ENCODE measurements around the gene ZBTB7C. TPM values are rescaled to one million over a fixed set of nuclear protein-coding genes. Genes with fewer than 3 reads are reported as not detected.
"Not testable (repeated sequence)": the region's sequence is repeated elsewhere in the genome, so short reads cannot be mapped to it uniquely, and the experiment has no call there.

ZBTB7C gene
- total RNA-seq, 2 donors from 2014 or later, result 0.04 to 0.40 TPM

DNA sequence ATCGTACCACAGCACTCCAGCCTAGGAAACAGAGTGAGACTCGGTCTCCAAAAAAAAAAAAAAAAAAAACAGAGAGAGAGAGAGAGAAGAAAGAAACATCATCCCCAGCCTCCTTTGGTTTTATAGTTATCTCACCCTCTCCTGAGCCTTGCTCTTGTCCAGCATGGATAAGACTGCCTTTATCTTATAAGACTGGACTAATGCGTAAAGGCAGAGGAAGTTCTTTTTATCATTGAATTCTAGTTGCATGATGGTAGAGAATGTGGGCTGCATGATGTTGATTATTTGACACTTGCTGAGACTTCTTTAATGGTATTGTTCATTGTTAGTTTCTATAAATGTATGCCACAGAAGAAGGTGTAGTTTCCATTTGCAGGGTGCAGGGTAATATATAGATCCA lies 124.4 kb downstream of the ZBTB7C start:
- Mint-ChIP-seq H3K27ac (no peak overlapping the region), H3K4me1 (no peaks in the 10 kb centered on the region), H3K27me3 (peaks cover 3% of the 10 kb centered on the region), H3K4me3 (no peak overlapping the region), H3K36me3 (ENCODE audit: low read depth) (no peaks in the 10 kb centered on the region), H3K9me3 (peaks cover 8% of the 10 kb centered on the region)
- no peak for ATAC-seq (replicated peaks)

DNA sequence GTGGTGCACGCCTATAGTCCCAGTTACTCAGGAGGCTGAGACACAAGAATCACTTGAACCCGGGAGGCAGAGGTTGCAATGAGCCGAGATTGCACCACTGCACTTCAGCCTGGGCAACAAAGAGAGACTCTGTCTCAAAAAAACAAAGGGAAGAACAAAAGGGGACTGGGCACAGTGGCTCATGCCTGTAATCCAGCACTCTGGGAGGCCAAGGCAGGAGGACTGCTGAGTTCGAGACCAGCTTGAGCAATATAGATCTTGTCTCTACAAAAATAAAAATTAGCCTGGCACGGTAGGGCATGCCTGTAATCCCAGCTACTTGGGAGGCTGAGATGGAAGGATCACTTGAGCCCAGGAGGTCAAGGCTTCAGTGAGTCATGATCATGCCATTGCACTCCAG lies 125.2 kb downstream of the ZBTB7C start:
- not testable (repeated sequence) for H3K4me1 Mint-ChIP-seq; H3K27me3 Mint-ChIP-seq; H3K36me3 Mint-ChIP-seq (ENCODE audit: low read depth); H3K9me3 Mint-ChIP-seq; ATAC-seq (replicated peaks); H3K27ac Mint-ChIP-seq; H3K4me3 Mint-ChIP-seq

DNA sequence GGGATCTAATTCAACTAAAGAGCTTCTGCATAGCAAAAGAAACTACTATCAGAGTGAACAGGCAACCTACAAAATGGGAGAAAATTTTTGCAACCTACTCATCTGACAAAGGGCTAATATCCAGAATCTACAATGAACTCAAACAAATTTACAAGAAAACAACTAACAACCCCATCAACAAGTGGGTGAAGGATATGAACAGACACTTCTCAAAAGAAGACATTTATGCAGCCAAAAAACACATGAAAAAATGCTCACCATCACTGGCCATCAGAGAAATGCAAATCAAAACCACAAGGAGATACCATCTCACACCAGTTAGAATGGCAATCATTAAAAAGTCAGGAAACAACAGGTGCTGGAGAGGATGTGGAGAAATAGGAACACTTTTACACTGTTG lies 127.7 kb downstream of the ZBTB7C start:
- ATAC-seq (replicated peaks); H3K36me3 Mint-ChIP-seq (ENCODE audit: low read depth); H3K9me3 Mint-ChIP-seq; H3K27me3 Mint-ChIP-seq; H3K27ac Mint-ChIP-seq; H3K4me3 Mint-ChIP-seq; H3K4me1 Mint-ChIP-seq: not testable (repeated sequence)

DNA sequence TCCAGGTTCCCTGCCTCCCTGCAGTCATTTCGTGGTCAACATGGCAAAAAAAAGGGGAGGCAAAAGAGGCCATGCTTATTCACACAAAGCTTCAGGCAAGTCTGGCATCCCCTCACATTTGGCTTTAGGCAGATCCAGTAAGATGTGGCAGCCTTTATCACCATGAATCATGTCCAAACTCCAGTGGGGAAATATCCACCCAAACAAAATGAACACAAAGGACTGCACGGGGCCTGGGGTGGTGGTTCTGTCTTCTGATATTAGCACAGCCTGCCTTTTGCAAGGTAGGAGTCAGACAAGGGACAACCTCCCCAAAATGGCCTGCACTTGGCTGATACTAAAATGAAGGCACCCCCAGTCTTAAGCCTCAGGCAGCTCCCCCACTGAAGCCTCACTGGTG lies 129.9 kb downstream of the ZBTB7C start:
- Mint-ChIP-seq H3K27me3 (peaks cover 3% of the 10 kb centered on the region), H3K9me3 (no peaks in the 10 kb centered on the region), H3K4me1 (no peaks in the 10 kb centered on the region), H3K4me3 (no peak overlapping the region), H3K27ac (no peak overlapping the region), H3K36me3 (ENCODE audit: low read depth) (no peaks in the 10 kb centered on the region)
- ATAC-seq (replicated peaks), result no peak

DNA sequence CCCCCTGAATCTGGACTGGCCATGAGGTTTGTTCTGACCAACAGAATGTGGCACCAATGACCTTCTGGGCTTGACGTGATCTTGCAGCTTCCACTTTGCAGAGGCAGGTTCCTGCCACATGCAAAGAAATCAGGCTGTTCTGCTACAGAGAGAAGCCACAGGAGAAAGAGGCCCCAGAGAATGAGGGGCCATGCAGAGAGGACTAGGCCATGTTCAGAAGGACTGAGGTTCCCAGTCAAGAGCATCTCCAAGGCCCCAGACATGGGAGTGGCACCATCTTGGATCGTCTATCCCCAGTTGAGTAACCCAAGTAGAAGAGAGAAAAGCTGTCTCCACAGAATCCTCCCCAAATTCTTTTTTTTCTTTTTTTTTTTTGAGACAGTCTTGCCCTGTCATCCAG lies 131.1 kb downstream of the ZBTB7C start:
- ATAC-seq (replicated peaks), result no peak
- Mint-ChIP-seq H3K36me3 (ENCODE audit: low read depth) (no peaks in the 10 kb centered on the region), H3K27ac (no peak overlapping the region), H3K4me1 (no peaks in the 10 kb centered on the region), H3K27me3 (peaks cover 3% of the 10 kb centered on the region), H3K9me3 (no peaks in the 10 kb centered on the region), H3K4me3 (no peak overlapping the region)

DNA sequence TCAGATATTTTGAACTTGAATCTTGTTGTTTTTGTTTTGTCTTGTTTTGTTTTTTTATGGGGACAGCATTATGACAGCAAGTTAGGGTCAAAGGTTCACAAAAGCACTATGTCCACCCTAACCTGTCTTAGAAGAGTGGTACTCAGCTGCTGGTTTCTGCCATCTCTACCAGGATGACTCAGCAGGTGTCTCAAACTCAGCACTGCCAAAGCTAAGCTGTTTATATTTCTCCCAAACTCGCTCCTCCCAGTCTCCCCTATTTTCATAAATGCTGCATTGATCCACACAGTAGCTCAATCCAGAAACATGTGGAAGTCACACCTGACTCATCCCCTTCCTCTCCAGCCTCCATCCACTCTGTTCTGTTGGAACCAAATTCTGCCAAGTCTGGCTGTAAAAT lies 134.9 kb downstream of the ZBTB7C start:
- Mint-ChIP-seq H3K9me3 (no peaks in the 10 kb centered on the region), H3K4me1 (no peaks in the 10 kb centered on the region), H3K36me3 (ENCODE audit: low read depth) (no peaks in the 10 kb centered on the region), H3K4me3 (no peak overlapping the region), H3K27me3 (peaks cover 3% of the 10 kb centered on the region), H3K27ac (no peak overlapping the region)
- ATAC-seq (replicated peaks), result no peak

DNA sequence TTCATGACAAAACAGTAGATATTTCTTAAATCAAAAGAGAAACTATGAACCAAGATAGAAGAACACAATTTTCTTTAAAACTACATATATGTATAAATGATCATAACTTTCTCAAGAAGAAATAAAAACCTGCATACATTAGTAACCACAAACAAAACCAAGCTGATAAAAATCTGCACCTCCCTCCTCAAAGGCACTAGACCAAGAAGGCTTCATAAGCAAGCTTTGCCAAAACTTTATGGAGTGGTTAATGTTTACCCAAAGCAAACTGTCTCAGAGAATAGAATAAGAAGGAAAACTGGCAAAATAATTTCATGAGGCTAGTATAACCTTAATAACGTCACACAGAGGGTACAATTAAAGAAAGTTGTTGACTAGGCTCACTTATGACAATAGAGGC lies 138.3 kb downstream of the ZBTB7C start:
- no peaks in the 10 kb centered on the region for H3K4me1 Mint-ChIP-seq
- no peak for ATAC-seq (replicated peaks)
- H3K9me3 Mint-ChIP-seq, result no peaks in the 10 kb centered on the region
- no peaks in the 10 kb centered on the region for H3K36me3 Mint-ChIP-seq (ENCODE audit: low read depth)
- H3K27me3 Mint-ChIP-seq, result peaks cover 3% of the 10 kb centered on the region
- H3K4me3 Mint-ChIP-seq, result no peak overlapping the region
- H3K27ac Mint-ChIP-seq, result no peak overlapping the region

DNA sequence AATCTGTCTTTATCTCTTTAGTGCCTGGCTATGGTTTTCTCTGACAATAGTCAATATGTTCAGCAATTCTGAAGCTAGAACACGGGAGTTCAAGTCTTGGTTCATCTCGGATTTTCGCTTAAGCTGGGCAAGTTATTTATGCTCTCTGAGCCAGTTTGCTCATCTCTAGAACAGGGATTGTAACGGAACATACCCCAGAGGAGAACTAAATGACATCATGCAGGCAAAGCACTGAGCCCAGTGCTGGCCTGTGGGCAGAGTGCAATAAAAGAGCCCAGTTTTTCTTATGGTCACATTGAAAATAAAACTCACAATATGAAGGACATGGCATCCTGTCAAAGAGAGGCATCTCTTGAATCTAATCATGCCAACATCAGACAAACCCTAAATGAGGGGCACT lies 143.9 kb downstream of the ZBTB7C start:
- no peak overlapping the region for H3K4me3 Mint-ChIP-seq
- H3K27ac Mint-ChIP-seq, result no peak overlapping the region
- ATAC-seq (replicated peaks), result no peak
- H3K27me3 Mint-ChIP-seq, result no peaks in the 10 kb centered on the region
- H3K36me3 Mint-ChIP-seq (ENCODE audit: low read depth), result no peaks in the 10 kb centered on the region
- H3K9me3 Mint-ChIP-seq, result no peaks in the 10 kb centered on the region
- no peaks in the 10 kb centered on the region for H3K4me1 Mint-ChIP-seq

DNA sequence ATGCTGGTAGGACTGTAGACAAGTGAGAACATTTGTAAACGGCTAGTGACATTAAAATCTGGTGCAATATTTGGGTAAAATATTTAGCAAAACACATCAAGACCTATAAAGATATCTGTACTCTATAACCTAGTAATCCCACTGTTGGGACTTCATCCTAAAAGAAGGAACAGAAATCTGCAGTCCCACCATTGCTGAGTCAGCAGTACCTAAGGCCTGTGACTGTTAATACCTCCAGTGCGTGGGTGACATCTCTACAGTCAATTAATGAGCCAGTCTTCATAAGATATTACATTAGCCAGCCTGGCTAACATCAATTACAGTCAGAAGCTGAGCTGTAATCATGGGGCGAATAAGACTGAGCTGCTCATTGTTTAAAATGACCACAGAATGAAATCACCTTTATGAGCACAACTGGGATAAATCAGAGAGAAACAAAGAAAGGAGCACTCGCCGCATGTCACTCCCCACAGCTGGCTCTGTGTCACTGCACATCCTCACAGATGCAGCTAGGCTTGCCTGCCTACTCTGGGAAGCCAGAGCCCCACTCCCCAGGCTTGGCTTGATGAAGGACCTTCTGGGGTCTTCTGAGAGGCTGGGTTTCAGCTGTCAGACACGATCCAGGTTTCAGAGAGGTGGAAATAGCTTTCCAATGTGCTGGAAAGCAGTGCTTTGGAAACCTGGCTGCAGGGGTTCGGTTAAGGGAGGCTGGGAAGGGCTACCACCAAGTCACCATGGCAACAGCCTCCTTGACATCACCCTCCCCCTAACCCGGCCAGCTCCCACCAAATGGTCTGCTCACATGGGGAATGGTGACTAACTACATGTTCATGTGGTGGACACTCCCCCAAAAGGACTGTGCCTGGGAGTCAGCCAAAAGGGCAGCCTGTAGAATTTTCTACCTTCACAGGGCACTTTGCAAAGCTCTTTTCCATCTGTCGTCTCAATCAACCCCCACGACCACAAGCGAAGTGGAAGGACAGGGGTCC lies 145.0 kb downstream of the ZBTB7C start:
- Mint-ChIP-seq H3K9me3 (no peaks in the 10 kb centered on the region), H3K4me1 (no peaks in the 10 kb centered on the region), H3K27me3 (no peaks in the 10 kb centered on the region), H3K27ac (no peak overlapping the region), H3K36me3 (ENCODE audit: low read depth) (no peaks in the 10 kb centered on the region), H3K4me3 (no peak overlapping the region)
- peak; percentile 18 for ATAC-seq (replicated peaks)

DNA sequence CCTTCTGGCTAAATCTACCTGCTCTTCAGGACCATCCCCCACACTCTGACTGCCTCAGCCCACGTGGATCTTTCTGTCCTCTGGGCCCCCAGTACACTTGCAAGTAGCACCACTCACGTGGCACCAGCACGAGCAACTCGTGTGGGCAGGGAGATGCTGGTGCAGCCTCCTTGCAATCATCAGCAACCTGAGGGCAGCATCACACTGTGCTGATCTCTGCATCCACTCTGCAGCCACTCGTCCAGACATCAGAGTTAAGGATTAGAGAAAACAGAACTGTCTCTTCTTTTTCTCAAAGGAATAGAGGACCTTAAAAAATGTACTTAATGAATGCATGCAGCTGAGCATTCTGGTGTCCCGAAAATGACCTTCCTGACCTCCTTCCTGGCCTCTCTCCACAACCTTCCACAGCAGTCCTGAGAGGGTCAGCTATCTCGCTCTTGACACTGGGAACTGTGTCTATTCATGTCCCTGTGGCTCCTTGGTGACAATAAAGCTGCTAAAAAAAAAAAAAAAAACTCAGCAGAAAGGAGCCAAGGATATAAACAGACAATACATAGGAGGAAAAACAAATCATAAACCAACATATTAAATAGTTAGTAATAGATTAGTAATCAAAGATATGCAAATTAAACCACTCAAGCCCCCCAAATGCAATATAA lies 145.9 kb downstream of the ZBTB7C start:
- Mint-ChIP-seq H3K27me3 (no peaks in the 10 kb centered on the region), H3K4me3 (no peak overlapping the region), H3K36me3 (ENCODE audit: low read depth) (no peaks in the 10 kb centered on the region), H3K9me3 (no peaks in the 10 kb centered on the region), H3K4me1 (no peaks in the 10 kb centered on the region), H3K27ac (no peak overlapping the region)
- no peak for ATAC-seq (replicated peaks)

DNA sequence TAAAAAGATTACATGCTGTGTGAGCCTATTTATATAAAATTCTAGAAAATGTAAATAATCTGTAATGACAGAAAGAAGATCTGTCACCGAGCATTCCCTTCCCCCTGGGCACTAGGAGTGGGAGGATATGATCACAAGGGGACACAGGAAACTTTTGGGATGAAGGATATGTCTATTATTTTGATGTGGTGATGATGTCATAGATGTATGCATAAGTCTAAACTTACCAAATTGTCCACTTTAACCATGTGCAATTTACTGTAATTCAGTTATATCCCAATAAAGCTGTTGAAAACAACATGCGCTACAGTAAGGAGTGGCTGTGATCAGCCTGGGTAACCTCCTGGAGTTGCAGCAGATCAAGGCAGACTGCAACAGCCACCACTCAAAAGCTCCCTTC lies 148.9 kb downstream of the ZBTB7C start:
- no peaks in the 10 kb centered on the region for H3K4me1 Mint-ChIP-seq
- H3K9me3 Mint-ChIP-seq, result peaks cover 5% of the 10 kb centered on the region
- no peak overlapping the region for H3K27ac Mint-ChIP-seq
- no peak overlapping the region for H3K4me3 Mint-ChIP-seq
- H3K36me3 Mint-ChIP-seq (ENCODE audit: low read depth), result no peaks in the 10 kb centered on the region
- ATAC-seq (replicated peaks), result no peak
- H3K27me3 Mint-ChIP-seq, result peaks cover 7% of the 10 kb centered on the region

DNA sequence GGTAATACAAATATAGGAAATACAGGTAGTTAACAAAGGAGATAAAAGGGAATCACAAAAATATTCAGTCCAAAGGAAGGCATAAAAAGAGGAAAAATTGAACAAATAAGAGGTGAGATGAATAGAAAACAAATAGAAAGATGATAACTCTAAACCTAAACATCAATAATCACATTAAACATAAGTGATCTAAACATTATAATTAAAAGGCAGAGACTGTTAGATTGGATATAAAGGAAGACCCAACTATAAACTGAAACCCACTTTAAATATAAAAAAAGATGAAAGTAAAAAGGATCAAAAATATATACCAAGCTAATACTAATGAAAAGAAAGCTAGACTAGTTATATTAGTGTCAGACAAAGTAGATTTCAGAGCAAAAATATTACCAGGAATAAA lies 152.3 kb downstream of the ZBTB7C start:
- ATAC-seq (replicated peaks), result no peak
- Mint-ChIP-seq H3K4me1 (no peaks in the 10 kb centered on the region), H3K36me3 (ENCODE audit: low read depth) (no peaks in the 10 kb centered on the region), H3K4me3 (no peak overlapping the region), H3K9me3 (peaks cover 11% of the 10 kb centered on the region), H3K27ac (no peak overlapping the region), H3K27me3 (peaks cover 25% of the 10 kb centered on the region)

DNA sequence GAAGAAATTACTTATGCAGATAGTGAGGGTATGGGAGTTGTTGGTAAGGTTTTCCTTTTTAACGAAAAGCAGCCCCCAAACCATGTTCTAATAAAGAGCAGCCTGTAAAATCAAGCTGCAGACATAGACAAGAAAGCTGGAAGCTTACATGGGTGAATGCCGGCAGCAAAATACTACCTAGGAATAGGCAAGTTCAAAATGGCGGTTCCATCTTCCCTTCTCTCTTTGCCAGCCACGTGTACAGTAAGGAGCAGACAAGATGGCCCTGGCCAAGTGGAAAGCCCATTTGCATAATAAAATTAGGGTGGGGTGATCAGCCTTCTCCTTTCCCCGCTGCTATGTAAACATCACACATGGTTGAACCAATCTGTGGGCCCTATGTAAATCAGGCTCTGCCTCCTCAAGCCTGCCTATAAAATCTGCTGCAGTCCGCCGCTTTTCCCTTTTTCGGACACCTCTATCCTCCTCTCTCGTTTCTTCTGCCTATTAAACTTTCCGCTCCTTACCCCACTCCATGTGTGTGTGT lies 155.0 kb downstream of the ZBTB7C start:
- Mint-ChIP-seq H3K4me1 (no peaks in the 10 kb centered on the region), H3K27me3 (peaks cover 32% of the 10 kb centered on the region), H3K36me3 (ENCODE audit: low read depth) (no peaks in the 10 kb centered on the region), H3K4me3 (no peak overlapping the region), H3K9me3 (peaks cover 11% of the 10 kb centered on the region), H3K27ac (no peak overlapping the region)
- no peak for ATAC-seq (replicated peaks)

DNA sequence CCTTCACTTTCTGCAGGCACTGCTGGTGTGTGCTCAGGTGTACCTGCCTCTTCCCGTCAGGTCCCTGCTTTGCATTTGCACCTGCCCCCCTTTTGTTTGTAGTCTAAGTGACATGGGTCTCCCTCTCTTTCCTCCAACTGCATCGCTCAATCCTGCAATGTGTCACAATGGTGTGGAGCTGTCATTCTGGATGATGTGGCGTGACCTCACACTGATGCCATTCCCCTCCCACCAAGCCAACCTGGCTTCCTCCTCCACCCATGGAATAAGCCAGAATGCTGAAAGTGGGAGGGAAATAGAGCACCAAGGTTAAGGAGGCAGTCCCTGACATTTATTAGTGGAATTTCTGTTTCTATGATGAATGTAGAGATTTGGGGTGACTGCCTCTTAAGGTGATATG lies 156.7 kb downstream of the ZBTB7C start:
- H3K36me3 Mint-ChIP-seq (ENCODE audit: low read depth), result no peaks in the 10 kb centered on the region
- H3K4me1 Mint-ChIP-seq, result no peaks in the 10 kb centered on the region
- H3K27me3 Mint-ChIP-seq, result peaks cover 35% of the 10 kb centered on the region
- H3K4me3 Mint-ChIP-seq, result no peak overlapping the region
- no peak overlapping the region for H3K27ac Mint-ChIP-seq
- no peak for ATAC-seq (replicated peaks)
- H3K9me3 Mint-ChIP-seq, result peaks cover 11% of the 10 kb centered on the region

DNA sequence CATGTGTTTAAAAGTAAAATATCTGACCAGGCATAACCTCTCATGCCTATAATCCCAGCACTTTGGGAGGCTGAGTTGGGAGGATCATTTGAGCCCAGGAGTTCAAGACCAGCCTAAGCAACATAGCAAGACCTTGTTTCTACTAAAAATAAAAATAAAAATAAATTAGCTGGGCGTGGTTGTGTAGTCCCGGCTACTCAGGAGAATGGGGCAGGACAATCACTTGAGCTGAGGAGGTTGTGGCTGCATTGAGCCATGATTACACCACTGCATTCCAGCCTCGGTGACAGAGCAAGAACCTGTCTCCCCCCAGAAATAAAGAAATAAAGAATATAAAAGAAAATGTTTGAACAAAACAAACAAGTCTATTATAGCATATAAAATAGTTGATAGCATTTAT lies 158.3 kb downstream of the ZBTB7C start:
- no peak for ATAC-seq (replicated peaks)
- Mint-ChIP-seq H3K27ac (no peak overlapping the region), H3K36me3 (ENCODE audit: low read depth) (no peaks in the 10 kb centered on the region), H3K27me3 (peaks cover 29% of the 10 kb centered on the region), H3K4me1 (no peaks in the 10 kb centered on the region), H3K9me3 (peaks cover 7% of the 10 kb centered on the region), H3K4me3 (no peak overlapping the region)
